ENCODE measurements around the gene CYP4B1.

DNA sequence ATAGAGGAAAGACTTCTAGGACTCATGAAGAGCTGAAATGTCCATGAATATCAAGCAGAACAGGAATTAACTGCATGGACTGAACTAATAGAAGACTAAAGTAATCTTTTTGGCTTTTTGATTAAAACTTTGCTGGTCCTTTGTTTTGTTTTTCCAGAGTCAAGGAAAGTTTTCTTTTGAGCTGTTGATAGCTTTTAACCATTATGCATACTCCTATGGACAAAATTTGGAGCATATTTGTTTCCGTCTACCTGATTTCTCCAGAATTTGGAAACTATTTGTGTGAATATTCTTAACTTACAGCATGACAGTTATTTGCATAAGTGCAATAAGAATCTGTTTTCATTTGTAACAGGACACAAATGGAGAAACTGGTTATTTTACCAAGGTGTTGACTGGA, 24.5 kb upstream of the CYP4B1 start:
- no peak for TF ChIP-seq POLR2AphosphoS5 (IDR thresholded peaks at IDR 0.05; ENCODE audit: insufficient read depth in 1 of 2, low read depth in 1 of 2)
- TF ChIP-seq, protein P1, sequence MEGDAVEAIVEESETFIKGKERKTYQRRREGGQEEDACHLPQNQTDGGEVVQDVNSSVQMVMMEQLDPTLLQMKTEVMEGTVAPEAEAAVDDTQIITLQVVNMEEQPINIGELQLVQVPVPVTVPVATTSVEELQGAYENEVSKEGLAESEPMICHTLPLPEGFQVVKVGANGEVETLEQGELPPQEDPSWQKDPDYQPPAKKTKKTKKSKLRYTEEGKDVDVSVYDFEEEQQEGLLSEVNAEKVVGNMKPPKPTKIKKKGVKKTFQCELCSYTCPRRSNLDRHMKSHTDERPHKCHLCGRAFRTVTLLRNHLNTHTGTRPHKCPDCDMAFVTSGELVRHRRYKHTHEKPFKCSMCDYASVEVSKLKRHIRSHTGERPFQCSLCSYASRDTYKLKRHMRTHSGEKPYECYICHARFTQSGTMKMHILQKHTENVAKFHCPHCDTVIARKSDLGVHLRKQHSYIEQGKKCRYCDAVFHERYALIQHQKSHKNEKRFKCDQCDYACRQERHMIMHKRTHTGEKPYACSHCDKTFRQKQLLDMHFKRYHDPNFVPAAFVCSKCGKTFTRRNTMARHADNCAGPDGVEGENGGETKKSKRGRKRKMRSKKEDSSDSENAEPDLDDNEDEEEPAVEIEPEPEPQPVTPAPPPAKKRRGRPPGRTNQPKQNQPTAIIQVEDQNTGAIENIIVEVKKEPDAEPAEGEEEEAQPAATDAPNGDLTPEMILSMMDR (IDR thresholded peaks at IDR 0.05) = no peak
